Measurements from ENCODE around the gene PADI4. TPM values are rescaled to one million over a fixed set of nuclear protein-coding genes. Genes with fewer than 3 reads are reported as not detected.
"Not testable (repeated sequence)": the region's sequence is repeated elsewhere in the genome, so short reads cannot be mapped to it uniquely, and the experiment has no call there.

The PADI4 gene
- total RNA-seq, 1 donor from 2014 or later: 0.41 TPM

GRCh38 chr1:17310068-17310640, 2.2 kb downstream of the PADI4 start:
- no peak for DNase-seq (ENCODE audit: low spot score in 2 of 2)
- no peak for FAIRE-seq

- FAIRE-seq: no peak
- DNase-seq (ENCODE audit: low spot score in 2 of 2): no peak
These were observed 5.7 kb downstream of the PADI4 start for GRCh38 chr1:17313530-17314309.

GRCh38 chr1:17314491-17314971, 6.5 kb downstream of the PADI4 start:
- FAIRE-seq: no peak
- DNase-seq (ENCODE audit: low spot score in 2 of 2): no peak

GRCh38 chr1:17315542-17316130, 7.6 kb downstream of the PADI4 start:
- no peak for FAIRE-seq
- DNase-seq (ENCODE audit: low spot score in 2 of 2): no peak

GRCh38 chr1:17316704-17317103, 8.7 kb downstream of the PADI4 start:
- FAIRE-seq (no peak), DNase-seq (ENCODE audit: low spot score in 2 of 2) (no peak)

- FAIRE-seq (no peak), DNase-seq (ENCODE audit: low spot score in 2 of 2) (no peak)
These were observed 10.3 kb downstream of the PADI4 start for GRCh38 chr1:17318262-17318661.

- no peak for DNase-seq (ENCODE audit: low spot score in 2 of 2)
- no peak for FAIRE-seq
These were observed 11.8 kb downstream of the PADI4 start for GRCh38 chr1:17319561-17320350.

GRCh38 chr1:17321857-17322390, 13.9 kb downstream of the PADI4 start:
- not testable (repeated sequence) for FAIRE-seq; DNase-seq (ENCODE audit: low spot score in 2 of 2)

- DNase-seq (ENCODE audit: low spot score in 2 of 2) (no peak), FAIRE-seq (peak; percentile 96)
These were observed 20.9 kb downstream of the PADI4 start for GRCh38 chr1:17328855-17329254.

- FAIRE-seq (no peak), DNase-seq (ENCODE audit: low spot score in 2 of 2) (no peak)
These were observed 21.6 kb downstream of the PADI4 start for GRCh38 chr1:17329610-17330009.

- DNase-seq (ENCODE audit: low spot score in 2 of 2): no peak
- FAIRE-seq: no peak
These were observed 22.9 kb downstream of the PADI4 start for GRCh38 chr1:17330856-17331255.

- FAIRE-seq (no peak), DNase-seq (ENCODE audit: low spot score in 2 of 2) (no peak)
These were observed 25.1 kb downstream of the PADI4 start for GRCh38 chr1:17333081-17333480.

GRCh38 chr1:17335821-17336710, 28.1 kb downstream of the PADI4 start:
- FAIRE-seq: no peak
- DNase-seq (ENCODE audit: low spot score in 2 of 2): no peak

GRCh38 chr1:17338706-17339493, 30.9 kb downstream of the PADI4 start:
- no peak for FAIRE-seq
- DNase-seq (ENCODE audit: low spot score in 2 of 2): no peak

- FAIRE-seq (no peak), DNase-seq (ENCODE audit: low spot score in 2 of 2) (no peak)
These were observed 31.5 kb downstream of the PADI4 start for GRCh38 chr1:17339521-17339920.

- no peak for FAIRE-seq
- no peak for DNase-seq (ENCODE audit: low spot score in 2 of 2)
These were observed 32.4 kb downstream of the PADI4 start for GRCh38 chr1:17340358-17340757.

- FAIRE-seq: no peak
These were observed 34.0 kb downstream of the PADI4 start for GRCh38 chr1:17342014-17342441.

GRCh38 chr1:17345506-17345905, 37.5 kb downstream of the PADI4 start:
- FAIRE-seq: not testable (repeated sequence)

More at GRCh38 chr1:17342014-17342441, 34.0 kb downstream of the PADI4 start:
- no peak for DNase-seq (ENCODE audit: low spot score in 2 of 2)

More at GRCh38 chr1:17345506-17345905, 37.5 kb downstream of the PADI4 start:
- DNase-seq (ENCODE audit: low spot score in 2 of 2): not testable (repeated sequence)
